Left ventricle myocardium superior (tissue), 1 donor: ENCODE results near the gene OR10X1. TPM values are rescaled to one million over a fixed set of nuclear protein-coding genes. Genes with fewer than 3 reads are reported as not detected.

Experiments
- total RNA-seq: library from RNA; stranded (reverse); fragmentation: NEBNext Ultra II Directional; extraction: Animal tissue kit (Norgen Biotek cat#: 25700); gene quantifications from one replicate; pipeline ENCODE4 v1.2.1, GENCODE V29; 2021
- donor health status: DM: no; HTN: yes; CAD: no; lungs with severe emphysema.

The OR10X1 gene
- total RNA-seq, 1 donor from 2014 or later: not detected

Other genes with a start within 250 kb of the OR10X1 start
- gene CD1B, start 248.4 kb downstream of the OR10X1 start, total RNA-seq: not detected
- 0.50 TPM for gene CD1E, start 226.0 kb downstream of the OR10X1 start, total RNA-seq
- not detected for gene OR10T2, start 180.4 kb downstream of the OR10X1 start, total RNA-seq
- not detected for gene OR10K2, start 153.7 kb downstream of the OR10X1 start, total RNA-seq
- not detected for gene OR10K1, start 118.1 kb downstream of the OR10X1 start, total RNA-seq
- not detected for gene OR10R2, start 107.7 kb downstream of the OR10X1 start, total RNA-seq
- not detected for gene OR6Y1, start 25.5 kb downstream of the OR10X1 start, total RNA-seq
- gene OR6P1, start 9.3 kb downstream of the OR10X1 start, total RNA-seq: not detected
- not detected for gene OR10Z1, start 25.4 kb upstream of the OR10X1 start, total RNA-seq
- gene SPTA1, start 106.8 kb upstream of the OR10X1 start, total RNA-seq: not detected
- gene OR6K2, start 120.8 kb upstream of the OR10X1 start, total RNA-seq: not detected
- not detected for gene OR6K3, start 140.8 kb upstream of the OR10X1 start, total RNA-seq
- gene OR6K6, start 174.8 kb upstream of the OR10X1 start, total RNA-seq: not detected
- not detected for gene OR6N1, start 192.3 kb upstream of the OR10X1 start, total RNA-seq
- gene OR6N2, start 201.3 kb upstream of the OR10X1 start, total RNA-seq: not detected